HL-60 (cell line): ENCODE data around the gene MYOCD.

Experiments used
- DNase-seq, 2 experiments: peaks; one replicate each; pipeline ENCODE4 v3.0.0-alpha.2; 2010 to 2020; ENCODE audit warnings: low read depth in 1 of 2, low spot score in 1 of 2
- H3K27ac ChIP-seq: fragments of 250-450 bp; sonication (Bioruptor Pico); replicated peaks from 2 replicates; pipeline ENCODE4 v1.5.1; 2020; ENCODE audit warnings: mild to moderate bottlenecking, moderate library complexity
- H3K27me3 ChIP-seq: fragments of 250-450 bp; sonication (Bioruptor Pico); 2 replicates; pipeline ENCODE4 v1.5.1; 2021; ENCODE audit warnings: mild to moderate bottlenecking, moderate library complexity; ENCODE audit not compliant: insufficient read depth, poor library complexity, severe bottlenecking
- H3K4me3 ChIP-seq: replicated peaks from 2 replicates; pipeline ENCODE4 v1.5.1; 2011; ENCODE audit warnings: mild to moderate bottlenecking, control low read depth, low read length; ENCODE audit not compliant: insufficient read depth
- CTCF ChIP-seq: IDR thresholded peaks from one replicate; pipeline ENCODE4 v1.5.1; 2011; ENCODE audit warnings: low read length, control low read depth, inconsistent platforms; ENCODE audit not compliant: insufficient read depth
- GABPA ChIP-seq: IDR thresholded peaks from 2 replicates; pipeline ENCODE4 v1.6.1; 2012; ENCODE audit warnings: low read depth
- POLR2AphosphoS5 ChIP-seq: IDR thresholded peaks from 2 replicates; pipeline ENCODE4 v1.6.1; 2012; ENCODE audit warnings: low read depth
- REST ChIP-seq: IDR thresholded peaks from 2 replicates; pipeline ENCODE4 v1.6.1; 2012; ENCODE audit warnings: low read depth; ENCODE audit not compliant: insufficient replicate concordance
- SPI1 ChIP-seq: IDR thresholded peaks from 2 replicates; pipeline ENCODE4 v1.6.1; 2012; ENCODE audit warnings: low read depth, mild to moderate bottlenecking, borderline replicate concordance

Gene MYOCD

GRCh38 chr17:12637745-12638651, 27.7 kb upstream of the MYOCD start:
- Histone ChIP-seq H3K4me3 (no peak overlapping the region), H3K27me3 (no peaks in the 10 kb centered on the region), H3K27ac (no peak overlapping the region)
- DNase-seq: peak in 1 of 2 experiments; percentile 2
- TF ChIP-seq CTCF (no peak), SPI1 (no peak), POLR2AphosphoS5 (no peak), REST (no peak), GABPA (no peak)

DNA sequence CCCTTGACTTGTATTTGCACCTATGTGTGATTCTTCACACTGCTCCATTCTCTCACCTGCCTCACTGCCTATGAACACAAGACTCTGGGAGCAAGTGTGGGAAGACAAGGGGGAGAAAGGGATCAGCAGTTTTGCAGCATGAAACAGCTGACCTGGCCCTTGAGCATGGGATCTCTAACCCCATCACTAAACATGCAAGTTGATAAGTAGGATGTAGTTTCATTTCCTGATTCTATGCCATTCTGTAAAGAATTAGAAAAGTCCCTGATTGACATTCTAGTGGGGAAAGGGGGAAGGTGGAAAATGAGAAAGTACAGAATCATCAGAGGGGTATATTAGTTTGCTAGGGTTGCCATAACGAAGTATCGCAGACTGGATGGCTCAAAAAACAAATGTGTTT, 25.3 kb upstream of the MYOCD start:
- DNase-seq: no peak
- no peak for TF ChIP-seq REST
- no peak for TF ChIP-seq GABPA
- TF ChIP-seq SPI1: no peak
- no peak for TF ChIP-seq POLR2AphosphoS5
- no peak for TF ChIP-seq CTCF
- H3K27ac ChIP-seq: no peak overlapping the region
- H3K27me3 ChIP-seq: no peaks in the 10 kb centered on the region
- no peak overlapping the region for H3K4me3 ChIP-seq

DNA sequence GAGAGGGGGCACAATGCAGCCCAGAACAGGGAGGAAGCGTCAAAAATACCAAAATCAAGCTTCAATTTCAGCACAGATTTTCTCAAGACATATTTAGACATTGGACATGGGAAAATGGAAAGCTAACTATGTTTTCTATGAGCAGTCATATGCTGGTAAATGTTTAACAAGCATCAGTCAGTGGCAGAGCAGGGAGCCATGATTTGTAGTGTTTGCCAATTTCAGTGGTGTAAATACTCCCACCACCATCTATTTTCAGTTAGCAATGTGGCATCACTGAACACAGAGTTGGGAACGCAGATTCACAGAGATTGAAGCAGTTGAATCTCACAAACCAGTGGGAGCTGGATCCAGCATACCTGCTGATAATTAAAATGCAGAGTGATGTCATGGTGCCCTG, 24.6 kb upstream of the MYOCD start:
- no peak overlapping the region for H3K27ac ChIP-seq
- DNase-seq: no peak
- H3K27me3 ChIP-seq: no peaks in the 10 kb centered on the region
- TF ChIP-seq REST: no peak
- no peak for TF ChIP-seq SPI1
- TF ChIP-seq POLR2AphosphoS5: no peak
- TF ChIP-seq CTCF: no peak
- no peak for TF ChIP-seq GABPA
- no peak overlapping the region for H3K4me3 ChIP-seq
